B cell (primary cell): ENCODE results near the gene PIBF1. TPM values are rescaled to one million over a fixed set of nuclear protein-coding genes. Genes with fewer than 3 reads are reported as not detected.

ENCODE experiments used
- ATAC-seq: fragments of 200-7000 bp; cut with Tn5 transposase; one replicate; pipeline ENCODE4 v1.10.0; 2021; ENCODE audit warnings: low read depth, mild to moderate bottlenecking, moderate number of reproducible peaks, moderate library complexity
- CTCF ChIA-PET: fragments of 350-600 bp; sonication (Branson Sonifier 250); formaldehyde crosslinking; loops from one replicate; lab custom pipeline; 2021; ENCODE audit warnings: antibody characterized with exemption, inconsistent platforms; lab: Charles Lee
- POLR2A ChIA-PET: fragments of 350-600 bp; sonication (Branson Sonifier 250); formaldehyde crosslinking; loops from one replicate; lab custom pipeline; 2021; ENCODE audit warnings: antibody characterized with exemption; lab: Charles Lee
- DNase-seq: peaks from one replicate; pipeline ENCODE4 v3.0.0; 2013
- H2AFZ ChIP-seq: 2 replicates; pipeline ENCODE4 v1.6.1; 2012; ENCODE audit warnings: mild to moderate bottlenecking, low read depth, low read length; ENCODE audit not compliant: insufficient read depth, poor library complexity, severe bottlenecking
- H3K27ac ChIP-seq, 2 donors: 1 replicate in 1 of 2; 2 replicates in 1 of 2; pipeline ENCODE4 v1.5.1; 2012 to 2013; ENCODE audit warnings: low read length in 2 of 2, mild to moderate bottlenecking in 2 of 2, moderate library complexity in 1 of 2
- H3K27me3 ChIP-seq, 4 experiments: fragments of 200-600 bp in 1 of 4; sonication (generic) in 1 of 4; replicated peaks in 1 of 4; 1 replicate in 2 of 4; 2 replicates in 2 of 4; pipeline versions ENCODE4 v1.6.1 to v1.7.0; 2013 to 2016; ENCODE audit warnings: low read length in 3 of 4, mild to moderate bottlenecking in 2 of 4, mixed read lengths in 1 of 4, moderate library complexity in 1 of 4; ENCODE audit not compliant: insufficient read depth in 4 of 4, control insufficient read depth in 3 of 4; ENCODE audit errors: control extremely low read depth in 1 of 4
- H3K36me3 ChIP-seq, 2 experiments: replicated peaks in 1 of 2; 1 replicate in 1 of 2; 2 replicates in 1 of 2; pipeline versions ENCODE4 v1.6.1 to v1.7.1; 2013; ENCODE audit warnings: low read length in 1 of 2; ENCODE audit not compliant: insufficient read depth in 2 of 2, control insufficient read depth in 1 of 2; ENCODE audit errors: control extremely low read depth in 1 of 2, extremely low read depth in 1 of 2
- H3K4me1 ChIP-seq, 2 donors: fragments of 200-600 bp in 1 of 2; sonication (generic) in 1 of 2; 1 replicate in 1 of 2; 2 replicates in 1 of 2; pipeline versions ENCODE4 v1.5.1 to v1.6.1; 2013 to 2017; ENCODE audit warnings: low read length in 2 of 2; ENCODE audit not compliant: control insufficient read depth in 2 of 2, insufficient read depth in 2 of 2
- H3K4me2 ChIP-seq: replicated peaks from 2 replicates; pipeline ENCODE3; 2012; ENCODE audit warnings: mild to moderate bottlenecking, low read depth, low read length; ENCODE audit not compliant: poor library complexity, severe bottlenecking
- H3K4me3 ChIP-seq, 5 experiments: fragments of 200-600 bp in 1 of 5; sonication (generic) in 1 of 5; 1 replicate in 3 of 5; 2 replicates in 2 of 5; pipeline versions ENCODE4 v1.5.1 to v1.7.0; 2011 to 2016; ENCODE audit warnings: low read length in 4 of 5, mild to moderate bottlenecking in 4 of 5, low read depth in 2 of 5, control low read depth in 1 of 5, moderate library complexity in 1 of 5; ENCODE audit not compliant: insufficient read depth in 1 of 5; ENCODE audit errors: control extremely low read depth in 1 of 5, extremely low read depth in 1 of 5
- H3K79me2 ChIP-seq: fragments of 200-600 bp; sonication (generic); one replicate; pipeline ENCODE4 v1.6.0; 2016; ENCODE audit warnings: low read length; ENCODE audit not compliant: control insufficient read depth, insufficient read depth
- H3K9ac ChIP-seq: fragments of 200-600 bp; sonication (generic); 2 replicates; pipeline ENCODE4 v1.6.1; 2017; ENCODE audit warnings: mild to moderate bottlenecking, low read length, moderate library complexity
- H3K9me3 ChIP-seq, 3 donors: one replicate each; pipeline versions ENCODE4 v1.6.1 to v1.7.1; 2013; ENCODE audit warnings: low read length in 2 of 3; ENCODE audit not compliant: control insufficient read depth in 2 of 3, insufficient read depth in 1 of 3; ENCODE audit errors: control extremely low read depth in 1 of 3
- H4K20me1 ChIP-seq: 2 replicates; pipeline ENCODE4 v1.6.0; 2012; ENCODE audit warnings: mild to moderate bottlenecking, low read length; ENCODE audit not compliant: insufficient read depth, control insufficient read depth, poor library complexity, severe bottlenecking
- H3K27ac Mint-ChIP-seq: one replicate; pipeline ENCODE4 v1.8.0; 2021; ENCODE audit warnings: mixed read lengths
- H3K27me3 Mint-ChIP-seq: one replicate; pipeline ENCODE4 v1.8.0; 2021; ENCODE audit warnings: mixed read lengths
- H3K4me1 Mint-ChIP-seq: one replicate; pipeline ENCODE4 v1.8.0; 2021; ENCODE audit warnings: mixed read lengths
- H3K4me3 Mint-ChIP-seq: one replicate; pipeline ENCODE4 v1.8.0; 2021; ENCODE audit warnings: mixed read lengths
- H3K9me3 Mint-ChIP-seq: one replicate; pipeline ENCODE4 v1.8.0; 2022; ENCODE audit warnings: mixed read lengths; ENCODE audit not compliant: insufficient read depth
- CTCF ChIP-seq: fragments of 200-600 bp; IDR thresholded peaks from one replicate; pipeline ENCODE4 v1.8.0; 2022; ENCODE audit warnings: antibody characterized with exemption, mild to moderate bottlenecking
- EZH2 ChIP-seq: IDR thresholded peaks from 2 replicates; pipeline ENCODE4 v1.6.1; 2012; ENCODE audit warnings: borderline replicate concordance, low read depth, mild to moderate bottlenecking, moderate library complexity, low read length; ENCODE audit not compliant: insufficient read depth, poor library complexity, severe bottlenecking
- WGBS: methylation state at CpG from one replicate; pipeline ENCODE4 v1.1.5; 2013; ENCODE audit warnings: missing lambda C conversion rate; ENCODE audit not compliant: insufficient coverage; 5-methylcytosine and 5-hydroxymethylcytosine counted together
- intact Hi-C: fragments of 100-400 bp; cut with micrococcal nuclease; formaldehyde crosslinking; loops from one replicate; pipeline ENCODE4 v1.10.0; 2022
- polyA plus RNA-seq: library from polyadenylated mRNA; depleted of rRNA; stranded (reverse); fragments of >200 nt; gene quantifications from 2 replicates; pipeline ENCODE4 v1.2.3, GENCODE V29; 2012
- total RNA-seq, 2 donors: library from RNA; stranded (reverse); fragments of 120-200 nt in 1 of 2; gene quantifications; 1 replicate in 1 of 2; 2 replicates in 1 of 2; pipeline versions ENCODE4 v1.2.3 to v1.2.4, GENCODE V29; 2013 to 2022

The PIBF1 gene
- total and polyA plus RNA-seq, 2 donors (not counting 1 experiment from before 2014, with no cell fraction given): 4.5 to 43.1 TPM

GRCh38 chr13:73034901-73035300 lies 253.0 kb downstream of the PIBF1 start:
- DNase-seq: no peak
- ATAC-seq: no peak
- CTCF ChIA-PET: no interaction called here

GRCh38 chr13:73035660-73036059 lies 253.7 kb downstream of the PIBF1 start:
- no peak for TF ChIP-seq EZH2
- TF ChIP-seq CTCF: no peak
- Histone ChIP-seq H4K20me1 (no peaks in the 10 kb centered on the region), H3K27ac (no peak overlapping the region), H3K27me3 (no peaks in the 10 kb centered on the region), H3K4me1 (no peaks in the 10 kb centered on the region), H3K36me3 (no peaks in the 10 kb centered on the region), H3K4me2 (no peak overlapping the region), H3K9ac (no peak overlapping the region), H3K4me3 (no peak overlapping the region), H2AFZ (no peak overlapping the region), H3K9me3 (no peaks in the 10 kb centered on the region), H3K79me2 (no peaks in the 10 kb centered on the region)
- ChIA-PET POLR2A (no interaction called here), CTCF (no interaction called here)
- H3K4me3 Mint-ChIP-seq: no peak overlapping the region
- no peaks in the 10 kb centered on the region for H3K9me3 Mint-ChIP-seq
- no CpG with 5 or more reads among the region's 2 CpGs for WGBS
- ATAC-seq (no peak), DNase-seq (no peak)
- no peaks in the 10 kb centered on the region for H3K27me3 Mint-ChIP-seq
- H3K27ac Mint-ChIP-seq: no peak overlapping the region
- H3K4me1 Mint-ChIP-seq: no peaks in the 10 kb centered on the region
- intact Hi-C loops: no loop called here

More at GRCh38 chr13:73034901-73035300, 253.0 kb downstream of the PIBF1 start:
- H3K9me3 Mint-ChIP-seq: no peaks in the 10 kb centered on the region
- no CpG with 5 or more reads among the region's 2 CpGs for WGBS
- Histone ChIP-seq H2AFZ (no peak overlapping the region), H3K9me3 (no peaks in the 10 kb centered on the region), H3K27ac (no peak overlapping the region), H3K9ac (no peak overlapping the region), H3K27me3 (no peaks in the 10 kb centered on the region), H4K20me1 (no peaks in the 10 kb centered on the region), H3K4me3 (no peak overlapping the region), H3K4me1 (no peaks in the 10 kb centered on the region), H3K4me2 (no peak overlapping the region), H3K79me2 (no peaks in the 10 kb centered on the region), H3K36me3 (no peaks in the 10 kb centered on the region)
- POLR2A ChIA-PET: no interaction called here
- H3K4me3 Mint-ChIP-seq: no peak overlapping the region
- TF ChIP-seq CTCF: no peak
- no peak for TF ChIP-seq EZH2
- intact Hi-C loops: no loop called here
- no peaks in the 10 kb centered on the region for H3K4me1 Mint-ChIP-seq
- H3K27ac Mint-ChIP-seq: no peak overlapping the region
- H3K27me3 Mint-ChIP-seq: no peaks in the 10 kb centered on the region
